Naive thymus-derived CD4-positive, alpha-beta T cell (primary cell): ENCODE data around the gene TMED5. TPM values are rescaled to one million over a fixed set of nuclear protein-coding genes. Genes with fewer than 3 reads are reported as not detected.

Experiments
- ATAC-seq: fragments of 150-1000 bp; cut with Tn5 transposase; 2 replicates; pipeline ENCODE4 v1.10.0; 2021; ENCODE audit warnings: mild to moderate bottlenecking, moderate library complexity
- CTCF ChIA-PET: fragments of 350-600 bp; sonication (Branson Sonifier 250); formaldehyde crosslinking; loops from one replicate; lab custom pipeline; 2021; ENCODE audit warnings: antibody characterized with exemption; lab: Charles Lee
- POLR2A ChIA-PET: fragments of 350-600 bp; sonication (Branson Sonifier 250); formaldehyde crosslinking; loops from one replicate; lab custom pipeline; 2021; ENCODE audit warnings: antibody characterized with exemption, inconsistent platforms; lab: Charles Lee
- DNase-seq, 9 donors: peaks; one replicate each; pipeline versions ENCODE4 v3.0.0 to v3.0.0-alpha.2; 2020 to 2022; ENCODE audit warnings: mixed read lengths in 1 of 9
- H3K27ac ChIP-seq: one replicate; pipeline ENCODE4 v1.7.0; 2013; ENCODE audit warnings: mild to moderate bottlenecking, low read depth, low read length, moderate library complexity
- H3K27me3 ChIP-seq, 2 donors: one replicate each; pipeline ENCODE4 v1.7.0; 2013; ENCODE audit warnings: low read length in 2 of 2, mild to moderate bottlenecking in 2 of 2, moderate library complexity in 2 of 2; ENCODE audit not compliant: control insufficient read depth in 2 of 2, insufficient read depth in 2 of 2
- H3K36me3 ChIP-seq, 3 experiments: 1 replicate in 2 of 3; 2 replicates in 1 of 3; pipeline ENCODE4 v1.7.0; 2013; ENCODE audit warnings: low read length in 3 of 3, mild to moderate bottlenecking in 3 of 3, moderate library complexity in 1 of 3; ENCODE audit not compliant: insufficient read depth in 3 of 3, control insufficient read depth in 2 of 3
- H3K4me1 ChIP-seq, 2 donors: one replicate each; pipeline ENCODE4 v1.7.0; 2013; ENCODE audit warnings: low read length in 2 of 2, mild to moderate bottlenecking in 2 of 2, moderate library complexity in 1 of 2; ENCODE audit not compliant: control insufficient read depth in 2 of 2, insufficient read depth in 2 of 2
- H3K4me3 ChIP-seq: 2 replicates; pipeline ENCODE4 v1.7.0; 2013; ENCODE audit warnings: mild to moderate bottlenecking, low read length
- H3K9me3 ChIP-seq, 3 experiments: 1 replicate in 2 of 3; 2 replicates in 1 of 3; pipeline ENCODE4 v1.7.0; 2013; ENCODE audit warnings: low read length in 3 of 3; ENCODE audit not compliant: control insufficient read depth in 2 of 3
- H3K27ac Mint-ChIP-seq, 9 donors: one replicate each; pipeline ENCODE4 v1.8.0; 2020 to 2022; ENCODE audit warnings: mixed read lengths in 9 of 9, mild to moderate bottlenecking in 8 of 9, moderate library complexity in 5 of 9, inconsistent platforms in 2 of 9
- H3K27me3 Mint-ChIP-seq, 5 donors: one replicate each; pipeline ENCODE4 v1.8.0; 2021 to 2022; ENCODE audit warnings: mixed read lengths in 5 of 5, mild to moderate bottlenecking in 1 of 5
- H3K36me3 Mint-ChIP-seq, 5 donors: one replicate each; pipeline ENCODE4 v1.8.0; 2020 to 2022; ENCODE audit warnings: mixed read lengths in 5 of 5, mild to moderate bottlenecking in 3 of 5, inconsistent platforms in 1 of 5
- H3K4me1 Mint-ChIP-seq, 7 donors: one replicate each; pipeline ENCODE4 v1.8.0; 2020 to 2022; ENCODE audit warnings: mixed read lengths in 7 of 7, mild to moderate bottlenecking in 3 of 7, inconsistent platforms in 1 of 7
- H3K4me3 Mint-ChIP-seq, 10 donors: one replicate each; pipeline ENCODE4 v1.8.0; 2020 to 2022; ENCODE audit warnings: mild to moderate bottlenecking in 10 of 10, mixed read lengths in 10 of 10, moderate library complexity in 6 of 10, inconsistent platforms in 2 of 10
- H3K9me3 Mint-ChIP-seq, 11 donors: one replicate each; pipeline ENCODE4 v1.8.0; 2020 to 2022; ENCODE audit warnings: mixed read lengths in 11 of 11, mild to moderate bottlenecking in 4 of 11, inconsistent platforms in 1 of 11, moderate library complexity in 1 of 11
- intact Hi-C, 2 donors: fragments of 100-400 bp; cut with micrococcal nuclease; formaldehyde crosslinking; loops; one replicate each; pipeline ENCODE4 v1.15.1; 2023
- polyA plus RNA-seq, 2 donors: library from polyadenylated mRNA; unstranded; fragments of 300-500 nt; fragmentation: Illumina TruSeq; gene quantifications; one replicate each; pipeline ENCODE4 v1.2.3, GENCODE V29; 2021
- total RNA-seq, 6 experiments: library from RNA in 5 of 6; stranded (reverse) in 5 of 6; gene quantifications; 1 replicate in 5 of 6; 2 replicates in 1 of 6; pipeline ENCODE4 v1.2.3 and lab custom pipeline; 2021 to 2026

The TMED5 gene
- total and polyA plus RNA-seq, 7 experiments from 2014 or later = 17.6 to 60.0 (median 40.8) TPM

DNA sequence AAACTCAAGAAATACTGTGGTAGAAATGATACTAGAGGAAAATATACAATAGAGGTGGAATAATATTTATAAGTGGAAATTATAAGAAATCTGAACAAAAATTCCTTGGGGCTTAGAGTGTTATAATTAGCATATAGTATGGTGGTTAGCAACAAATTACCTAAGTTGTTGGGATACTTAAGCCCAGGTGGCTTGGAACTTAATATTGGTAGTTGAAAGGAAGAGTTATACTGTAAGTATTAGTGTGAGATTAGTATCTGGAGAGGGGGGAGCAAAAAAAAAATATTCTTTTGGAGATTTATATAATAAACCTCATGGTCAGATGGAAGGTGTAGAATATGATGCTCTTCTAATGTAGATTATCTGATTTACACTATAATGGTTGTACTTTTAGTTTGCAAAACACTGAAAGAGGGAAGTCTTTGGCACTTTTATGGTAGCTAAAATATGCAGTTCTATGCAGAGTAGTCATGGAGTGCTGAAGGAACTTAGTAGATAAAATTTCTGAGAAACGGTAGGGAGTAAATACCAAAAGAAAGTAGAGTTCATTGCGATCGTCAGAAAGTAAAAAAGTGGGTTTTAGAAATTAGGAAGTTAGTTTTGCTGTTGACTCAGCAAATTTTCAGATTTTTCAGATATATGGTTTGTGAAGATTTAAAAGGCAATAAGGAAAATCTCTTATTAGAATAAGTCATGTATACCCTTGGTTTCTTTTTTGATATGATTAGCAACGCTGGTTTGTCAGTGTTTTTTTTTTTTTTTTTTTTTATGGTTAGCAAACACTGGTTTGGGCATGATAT lies 55.5 kb downstream of the TMED5 start:
- no peak overlapping the region for H3K4me3 ChIP-seq
- CTCF ChIA-PET = no interaction called here

DNA sequence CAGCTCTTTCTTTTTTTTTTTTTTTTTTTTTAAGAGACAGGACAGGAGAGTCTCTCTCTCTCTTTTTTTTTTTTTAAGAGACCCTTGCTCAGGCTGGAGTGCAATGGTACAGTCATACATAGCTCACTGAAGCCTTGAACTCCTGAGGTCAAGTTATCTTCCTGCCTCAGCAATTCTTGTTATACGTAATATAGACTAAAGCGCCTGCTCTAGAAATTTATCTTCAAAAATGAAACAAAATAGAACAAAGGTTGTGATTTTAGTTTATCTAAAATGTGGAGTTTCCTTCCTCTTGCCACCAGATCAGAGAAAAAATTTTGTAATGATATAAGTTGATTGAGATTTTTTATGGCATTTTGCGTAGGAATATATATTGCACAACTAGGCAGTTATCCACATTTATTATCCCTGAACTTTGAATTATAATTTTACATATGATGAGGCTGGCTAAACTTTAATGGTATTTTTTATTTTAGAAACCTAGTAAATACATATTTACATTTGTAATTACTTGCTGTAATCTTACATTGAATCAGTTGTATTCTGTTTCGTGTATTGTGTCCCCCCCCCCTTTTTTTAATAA lies 56.9 kb downstream of the TMED5 start:
- H3K36me3 ChIP-seq = peaks cover 8 to 30% (median 13%) of the 10 kb centered on the region in 3 experiments
- POLR2A ChIA-PET = interaction anchor here (0.7 kb wide), 1 partner anchor 202 kb away, joined by 3 read pairs; no protein-coding TSS in a partner anchor
- Mint-ChIP-seq H3K4me3 (no peak overlapping the region), H3K27ac (no peak overlapping the region), H3K9me3 (no peaks in the 10 kb centered on the region), H3K4me1 (peaks cover 2 to 11% (median 6%) of the 10 kb centered on the region in 7 donors), H3K27me3 (no peaks in the 10 kb centered on the region), H3K36me3 (peaks cover 0 to 17% (median 9%) of the 10 kb centered on the region in 5 donors)
- H3K9me3 ChIP-seq = no peaks in the 10 kb centered on the region
- no peaks in the 10 kb centered on the region for H3K4me1 ChIP-seq
- DNase-seq (no peak), ATAC-seq (no peak)
- no peak overlapping the region for H3K4me3 ChIP-seq
- no peaks in the 10 kb centered on the region for H3K27me3 ChIP-seq
- no peak overlapping the region for H3K27ac ChIP-seq
- intact Hi-C loops = loop anchor here in 1 of 2 donors (5.0 kb wide), 2 partner anchors 41 to 101 kb away; no protein-coding TSS in a partner anchor
- CTCF ChIA-PET = interaction anchor here (1.4 kb wide), 1 partner anchor 104 kb away, joined by 4 read pairs; no protein-coding TSS in a partner anchor

More for the DNA sequence above, 55.5 kb downstream of the TMED5 start:
- Mint-ChIP-seq H3K4me1 (peaks cover 2 to 11% (median 6%) of the 10 kb centered on the region in 7 donors), H3K4me3 (no peak overlapping the region), H3K27ac (peak overlapping the region in 3 of 9 donors; percentile 18 to 72 (median 30)), H3K27me3 (no peaks in the 10 kb centered on the region), H3K9me3 (no peaks in the 10 kb centered on the region), H3K36me3 (peaks cover 0 to 17% (median 8%) of the 10 kb centered on the region in 5 donors)
- ATAC-seq (no peak), DNase-seq (no peak)
- POLR2A ChIA-PET = no interaction called here
- peaks cover 4 to 23% (median 7%) of the 10 kb centered on the region in 3 experiments for H3K36me3 ChIP-seq
- no peaks in the 10 kb centered on the region for H3K4me1 ChIP-seq
- intact Hi-C loops = loop anchor here in 1 of 2 donors (5.0 kb wide), 2 partner anchors 42 to 102 kb away; no protein-coding TSS in a partner anchor
- no peak overlapping the region for H3K27ac ChIP-seq
- H3K9me3 ChIP-seq = no peaks in the 10 kb centered on the region
- no peaks in the 10 kb centered on the region for H3K27me3 ChIP-seq

DNA sequence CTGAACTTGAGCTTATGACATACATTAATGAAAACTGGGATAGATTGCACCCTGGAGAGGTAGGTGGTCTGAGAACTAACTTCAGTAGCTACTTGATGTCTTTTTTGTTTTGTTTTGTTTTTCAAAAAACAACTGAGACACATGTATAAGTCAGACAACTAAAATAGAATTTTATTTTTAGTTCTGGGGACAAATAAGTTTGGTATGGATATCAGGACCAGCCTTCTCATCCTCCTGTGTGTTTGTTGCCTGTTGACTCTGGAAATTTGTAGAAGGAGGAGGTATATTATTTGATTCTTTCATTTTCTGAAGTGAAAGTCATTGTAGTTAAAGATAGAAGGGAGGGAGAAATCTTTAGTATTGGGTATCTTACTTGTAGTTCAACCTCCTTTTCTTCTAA lies 59.6 kb downstream of the TMED5 start:
- peak overlapping the region in 2 of 9 donors; percentile 68 to 74 for H3K27ac Mint-ChIP-seq
- H3K27me3 Mint-ChIP-seq = no peaks in the 10 kb centered on the region
- no peaks in the 10 kb centered on the region for H3K9me3 ChIP-seq
- no peaks in the 10 kb centered on the region for H3K4me1 ChIP-seq
- DNase-seq (no peak), ATAC-seq (no peak)
- ChIA-PET POLR2A (no interaction called here), CTCF (no interaction called here)
- peaks cover 0 to 32% (median 16%) of the 10 kb centered on the region in 5 donors for H3K36me3 Mint-ChIP-seq
- H3K27ac ChIP-seq = no peak overlapping the region
- H3K9me3 Mint-ChIP-seq = no peaks in the 10 kb centered on the region
- H3K27me3 ChIP-seq = no peaks in the 10 kb centered on the region
- no peak overlapping the region for H3K4me3 Mint-ChIP-seq
- intact Hi-C loops = loop anchor here in 1 of 2 donors (5.0 kb wide), 2 partner anchors 38 to 98 kb away; no protein-coding TSS in a partner anchor
- peaks cover 6 to 45% (median 20%) of the 10 kb centered on the region in 3 experiments for H3K36me3 ChIP-seq
- H3K4me1 Mint-ChIP-seq = peaks cover 2 to 11% (median 6%) of the 10 kb centered on the region in 7 donors
- H3K4me3 ChIP-seq = no peak overlapping the region

DNA sequence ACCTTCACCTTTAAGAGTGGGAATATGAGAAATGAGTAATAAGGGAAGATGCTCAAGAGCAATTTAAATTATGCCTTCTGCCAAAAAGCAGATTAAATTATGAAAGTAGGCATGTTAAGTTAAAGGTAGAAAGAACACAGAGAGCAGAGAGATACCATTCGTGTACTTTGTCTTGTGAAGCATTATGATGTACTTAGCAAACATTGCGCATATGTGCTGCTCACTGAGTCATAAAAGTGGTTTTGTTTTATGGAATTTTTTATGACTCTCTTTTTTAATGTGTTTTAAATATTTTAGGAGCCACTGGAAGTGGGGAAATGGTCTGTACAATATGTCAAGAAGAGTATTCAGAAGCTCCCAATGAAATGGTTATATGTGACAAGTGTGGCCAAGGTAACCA lies 65.8 kb downstream of the TMED5 start:
- DNase-seq = no peak
- CTCF ChIA-PET = no interaction called here
- POLR2A ChIA-PET = interaction anchor here (1.0 kb wide), 1 partner anchor 34 kb away, joined by 4 read pairs; no protein-coding TSS in a partner anchor

DNA sequence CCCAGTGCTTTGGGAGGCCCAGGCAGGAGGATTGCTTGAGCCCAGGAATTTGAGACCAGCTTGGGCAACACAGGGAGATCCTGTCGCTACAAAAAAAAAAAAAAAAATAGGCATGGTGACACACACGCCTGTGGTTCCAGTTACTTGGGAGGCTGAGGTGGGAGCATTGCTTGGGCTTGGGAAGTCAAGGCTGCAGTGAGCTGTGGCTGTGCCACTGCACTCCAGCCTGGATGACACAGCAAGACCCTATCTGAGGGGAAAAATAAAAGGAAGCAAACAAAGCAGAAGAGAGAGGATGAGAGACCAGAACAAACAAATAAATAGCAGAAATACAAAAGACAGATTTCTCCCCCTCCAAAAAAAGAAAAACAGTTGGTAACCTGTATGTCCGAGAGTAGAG lies 67.1 kb downstream of the TMED5 start:
- H3K4me1 ChIP-seq = no peaks in the 10 kb centered on the region
- POLR2A ChIA-PET = no interaction called here
- Mint-ChIP-seq H3K27ac (peak overlapping the region in 1 of 9 donors; percentile 62), H3K4me3 (no peak overlapping the region), H3K27me3 (no peaks in the 10 kb centered on the region), H3K36me3 (peaks cover 11 to 39% (median 32%) of the 10 kb centered on the region in 5 donors), H3K9me3 (peaks cover 0 to 8% (median 3%) of the 10 kb centered on the region in 11 donors), H3K4me1 (peaks cover 16 to 46% (median 30%) of the 10 kb centered on the region in 7 donors)
- ATAC-seq = no peak
- no peak overlapping the region for H3K27ac ChIP-seq
- intact Hi-C loops = no loop called here
- DNase-seq = no peak
- peaks cover 0 to 47% (median 16%) of the 10 kb centered on the region in 3 experiments for H3K36me3 ChIP-seq
- H3K4me3 ChIP-seq = no peak overlapping the region
- no peaks in the 10 kb centered on the region for H3K9me3 ChIP-seq
- H3K27me3 ChIP-seq = no peaks in the 10 kb centered on the region
- CTCF ChIA-PET = no interaction called here

More for the DNA sequence above, 65.8 kb downstream of the TMED5 start:
- no peaks in the 10 kb centered on the region for H3K9me3 Mint-ChIP-seq
- H3K27ac Mint-ChIP-seq = no peak overlapping the region
- H3K36me3 Mint-ChIP-seq = peaks cover 8 to 39% (median 24%) of the 10 kb centered on the region in 5 donors
- no peaks in the 10 kb centered on the region for H3K9me3 ChIP-seq
- peaks cover 15 to 36% (median 21%) of the 10 kb centered on the region in 7 donors for H3K4me1 Mint-ChIP-seq
- intact Hi-C loops = no loop called here
- H3K4me3 ChIP-seq = no peak overlapping the region
- H3K27me3 Mint-ChIP-seq = no peaks in the 10 kb centered on the region
- H3K4me1 ChIP-seq = no peaks in the 10 kb centered on the region
- H3K27me3 ChIP-seq = no peaks in the 10 kb centered on the region
- ATAC-seq = no peak
- no peak overlapping the region for H3K4me3 Mint-ChIP-seq
- no peak overlapping the region for H3K27ac ChIP-seq
- peaks cover 2 to 57% (median 20%) of the 10 kb centered on the region in 3 experiments for H3K36me3 ChIP-seq

DNA sequence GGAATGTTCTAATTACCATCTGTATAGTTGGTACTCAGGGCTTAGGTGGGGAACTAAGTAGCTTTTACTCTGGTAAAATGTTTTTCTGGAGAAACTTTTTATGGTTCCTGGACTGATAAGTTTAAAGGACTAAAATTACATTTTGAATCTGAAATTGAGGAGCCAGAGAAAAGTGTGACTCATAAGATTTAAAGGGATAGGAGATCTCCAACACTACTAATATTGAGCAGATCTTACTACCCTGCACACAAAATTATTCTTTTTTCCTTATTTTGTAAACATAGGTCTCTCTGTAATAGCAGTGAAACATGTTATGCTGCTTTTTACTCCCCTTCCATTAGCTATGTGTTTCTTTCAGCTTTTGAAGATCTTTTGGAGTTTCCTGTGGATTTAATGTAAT lies 68.7 kb downstream of the TMED5 start:
- intact Hi-C loops = no loop called here
- Histone ChIP-seq H3K9me3 (no peaks in the 10 kb centered on the region), H3K36me3 (peaks cover 0 to 42% (median 2%) of the 10 kb centered on the region in 3 experiments), H3K4me3 (no peak overlapping the region), H3K27me3 (no peaks in the 10 kb centered on the region), H3K27ac (no peak overlapping the region), H3K4me1 (no peaks in the 10 kb centered on the region)
- H3K4me3 Mint-ChIP-seq = peak overlapping the region in 1 of 10 donors; percentile 7
- ATAC-seq (no peak), DNase-seq (no peak)
- POLR2A ChIA-PET = no interaction called here
- peak overlapping the region in 6 of 9 donors; percentile 1 to 50 (median 32) for H3K27ac Mint-ChIP-seq
- H3K4me1 Mint-ChIP-seq = peaks cover 18 to 52% (median 36%) of the 10 kb centered on the region in 7 donors
- no peaks in the 10 kb centered on the region for H3K27me3 Mint-ChIP-seq
- CTCF ChIA-PET = no interaction called here
- H3K36me3 Mint-ChIP-seq = peaks cover 15 to 44% (median 42%) of the 10 kb centered on the region in 5 donors
- H3K9me3 Mint-ChIP-seq = peaks cover 0 to 24% (median 11%) of the 10 kb centered on the region in 11 donors
